ENCODE measurements around the gene PCSK5. TPM values are rescaled to one million over a fixed set of nuclear protein-coding genes. Genes with fewer than 3 reads are reported as not detected.
"Not testable (repeated sequence)": the region's sequence is repeated elsewhere in the genome, so short reads cannot be mapped to it uniquely, and the experiment has no call there.

The PCSK5 gene
- total RNA-seq, 1 donor from 2014 or later, result 6.2 TPM

DNA sequence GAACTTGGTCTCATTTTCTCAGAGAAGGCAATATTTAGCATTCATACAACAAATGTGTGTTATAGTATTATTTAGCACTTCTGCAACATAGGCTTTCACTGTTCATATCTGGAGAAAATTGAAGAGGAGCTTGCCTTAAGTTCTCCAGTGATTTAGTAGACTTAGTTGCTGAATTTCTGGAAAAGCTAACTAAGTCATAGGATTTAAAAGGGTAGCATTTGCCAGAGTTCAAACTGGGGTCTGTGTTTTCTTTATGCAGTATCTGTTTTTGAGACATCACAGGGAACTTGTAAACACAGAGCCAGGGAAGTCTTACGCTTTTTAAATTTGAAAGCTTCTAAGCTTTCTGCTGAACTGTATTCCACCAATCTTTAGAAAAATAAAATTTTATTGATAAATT, 8.7 kb upstream of the PCSK5 start:
- intact Hi-C loops (cut with DNase I), result no loop called here
- DNase-seq (ENCODE audit: low spot score), result no peak

GRCh38 chr9:75885652-75886051, 4.8 kb upstream of the PCSK5 start:
- intact Hi-C loops (cut with DNase I), result no loop called here
- DNase-seq (ENCODE audit: low spot score), result no peak

GRCh38 chr9:75889577-75889976, 896 bp upstream of the PCSK5 start:
- DNase-seq (ENCODE audit: low spot score), result no peak
- intact Hi-C loops (cut with DNase I), result no loop called here

DNA sequence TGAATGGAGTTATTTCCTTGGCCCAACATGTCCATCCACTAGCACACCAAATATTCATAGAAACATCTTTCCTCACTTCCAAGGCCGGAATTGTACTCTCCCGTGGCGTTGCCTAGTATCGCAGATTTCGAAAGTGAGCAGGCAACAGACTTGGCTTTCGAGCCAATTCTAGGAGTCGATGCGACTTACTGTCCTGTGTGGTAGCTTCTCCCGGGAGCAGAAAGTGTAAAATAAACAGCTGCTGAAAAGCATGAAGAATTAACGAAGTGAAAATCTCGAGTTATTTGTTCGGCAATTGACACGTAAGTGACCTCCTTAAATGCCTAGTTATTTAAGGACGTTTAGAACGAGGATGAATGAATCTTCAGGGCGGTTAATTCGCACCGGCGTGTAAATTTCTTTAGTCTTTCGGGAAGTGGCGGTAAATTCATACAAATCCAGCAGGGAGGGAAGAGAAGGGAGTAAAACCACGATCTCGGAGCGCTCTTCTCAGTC, 449 bp upstream of the PCSK5 start:
- intact Hi-C loops (cut with DNase I), result loop anchor here (10.0 kb wide), 1 partner anchor 415 kb away; no protein-coding TSS in a partner anchor
- no peak for DNase-seq (ENCODE audit: low spot score)

DNA sequence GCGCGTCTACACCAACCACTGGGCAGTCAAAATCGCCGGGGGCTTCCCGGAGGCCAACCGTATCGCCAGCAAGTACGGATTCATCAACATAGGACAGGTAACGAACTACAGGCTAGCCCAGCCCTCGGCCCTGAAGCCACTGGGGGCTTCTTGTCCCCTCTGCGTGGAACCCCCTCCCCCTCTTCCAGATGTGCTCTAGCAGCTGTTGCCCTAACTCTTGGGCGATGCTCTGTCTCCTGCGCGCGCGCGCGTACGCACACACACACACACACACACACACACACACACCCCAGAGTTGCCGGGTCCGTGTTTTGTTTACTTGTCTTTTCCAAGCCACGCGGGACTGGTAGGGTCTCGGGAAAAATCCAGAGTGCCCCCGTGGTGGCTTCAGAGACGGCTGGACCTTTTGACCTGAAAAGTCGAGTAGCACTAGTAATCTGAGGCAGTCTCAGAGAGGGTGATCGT, 836 bp downstream of the PCSK5 start:
- DNase-seq (ENCODE audit: low spot score), result no peak
- intact Hi-C loops (cut with DNase I), result loop anchor here (10.0 kb wide), 1 partner anchor 413 kb away; no protein-coding TSS in a partner anchor

- intact Hi-C loops (cut with DNase I), result loop anchor here (10.0 kb wide), 1 partner anchor 413 kb away; no protein-coding TSS in a partner anchor
- no peak for DNase-seq (ENCODE audit: low spot score)
Measured at GRCh38 chr9:75891771-75892215, 1.3 kb downstream of the PCSK5 start.

DNA sequence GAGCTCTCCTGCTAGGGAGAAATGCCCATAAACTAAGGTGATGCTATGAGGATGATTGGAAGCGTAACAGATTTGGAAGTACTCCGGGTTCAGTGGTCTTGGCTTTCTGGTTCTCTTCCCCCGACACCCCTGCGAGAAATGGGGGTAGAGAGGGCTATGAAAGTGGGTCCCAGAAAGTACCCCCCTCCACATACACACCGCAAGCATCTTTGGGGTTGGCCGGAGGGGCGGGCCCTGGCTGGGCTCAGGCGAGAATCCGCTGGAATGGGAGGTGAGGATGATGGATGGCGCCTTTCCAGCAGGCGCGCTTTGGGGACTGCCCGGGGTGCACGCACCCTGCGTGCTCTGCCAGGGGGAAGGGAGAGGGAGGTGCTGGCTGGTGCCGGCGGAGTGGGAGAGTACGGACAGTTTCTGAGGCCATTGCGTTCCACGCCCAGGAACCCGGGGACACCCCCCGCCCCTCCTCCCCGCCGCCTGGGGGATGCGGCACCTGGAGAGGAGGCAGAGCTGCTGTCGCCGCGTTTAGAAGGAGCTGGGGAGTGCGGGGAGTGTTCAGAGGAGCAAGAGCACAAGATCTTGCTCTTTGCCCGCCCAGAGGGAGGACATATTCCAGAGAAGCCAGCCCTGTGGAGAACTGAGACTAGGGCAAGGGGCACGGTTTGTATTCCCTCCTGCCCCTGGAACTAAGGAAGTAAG, 1.9 kb downstream of the PCSK5 start:
- intact Hi-C loops (cut with DNase I), result loop anchor here (10.0 kb wide), 1 partner anchor 412 kb away; no protein-coding TSS in a partner anchor
- DNase-seq (ENCODE audit: low spot score), result no peak

- intact Hi-C loops (cut with DNase I), result loop anchor here (10.0 kb wide), 1 partner anchor 412 kb away; no protein-coding TSS in a partner anchor
Measured at GRCh38 chr9:75893106-75893505, 2.6 kb downstream of the PCSK5 start.

DNA sequence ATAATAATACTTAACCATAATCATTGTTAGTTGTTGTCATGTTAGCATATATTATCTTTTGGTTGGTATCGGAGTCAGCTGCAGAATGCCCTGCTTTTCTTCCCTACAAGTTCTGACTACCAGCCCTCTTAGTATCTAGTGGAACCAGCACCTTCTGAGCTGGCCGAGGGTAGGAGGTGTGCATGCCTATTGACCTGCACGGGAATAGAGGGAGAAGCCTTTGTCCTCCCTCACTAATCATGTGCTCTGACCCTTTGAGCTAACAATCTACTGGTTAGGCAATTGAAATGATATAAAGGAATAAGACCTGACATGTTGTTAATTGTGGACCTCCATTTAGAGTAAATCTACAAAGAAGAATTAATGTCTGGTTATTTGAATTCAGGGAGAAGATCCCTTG, 4.1 kb downstream of the PCSK5 start:
- no peak for DNase-seq (ENCODE audit: low spot score)
- intact Hi-C loops (cut with DNase I), result loop anchor here (10.0 kb wide), 1 partner anchor 410 kb away; no protein-coding TSS in a partner anchor

More at GRCh38 chr9:75893106-75893505, 2.6 kb downstream of the PCSK5 start:
- DNase-seq (ENCODE audit: low spot score), result no peak

- intact Hi-C loops (cut with DNase I), result loop anchor here (10.0 kb wide), 1 partner anchor 410 kb away; no protein-coding TSS in a partner anchor
Measured at GRCh38 chr9:75895112-75895511, 4.6 kb downstream of the PCSK5 start.

DNA sequence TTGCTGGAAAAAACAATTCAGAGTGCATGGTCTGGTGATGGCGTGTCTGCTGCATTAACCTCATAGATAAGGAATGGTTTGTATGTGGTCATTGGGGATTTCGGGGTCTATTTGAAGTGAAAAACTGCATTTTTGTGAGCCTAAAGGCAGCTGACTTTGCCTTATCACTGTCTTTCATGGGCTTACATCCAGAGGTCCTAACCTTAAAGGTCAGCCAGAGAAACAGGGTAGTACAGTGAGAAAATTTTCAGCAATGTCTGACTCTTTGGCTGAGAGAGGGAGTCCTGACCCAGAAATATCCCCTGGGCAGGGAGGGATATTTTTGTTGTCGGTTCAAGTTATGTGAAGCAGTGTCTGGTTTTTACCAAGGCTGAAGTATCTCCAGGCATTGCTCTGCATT, 5.7 kb downstream of the PCSK5 start:
- no peak for DNase-seq (ENCODE audit: low spot score)
- intact Hi-C loops (cut with DNase I), result loop anchor here (10.0 kb wide), 1 partner anchor 409 kb away; no protein-coding TSS in a partner anchor

More at GRCh38 chr9:75895112-75895511, 4.6 kb downstream of the PCSK5 start:
- no peak for DNase-seq (ENCODE audit: low spot score)

GRCh38 chr9:75900893-75901524, 10.5 kb downstream of the PCSK5 start:
- intact Hi-C loops (cut with DNase I); DNase-seq (ENCODE audit: low spot score): not testable (repeated sequence)

GRCh38 chr9:75903785-75904360, 13.4 kb downstream of the PCSK5 start:
- DNase-seq (ENCODE audit: low spot score), result no peak
- intact Hi-C loops (cut with DNase I), result no loop called here

DNA sequence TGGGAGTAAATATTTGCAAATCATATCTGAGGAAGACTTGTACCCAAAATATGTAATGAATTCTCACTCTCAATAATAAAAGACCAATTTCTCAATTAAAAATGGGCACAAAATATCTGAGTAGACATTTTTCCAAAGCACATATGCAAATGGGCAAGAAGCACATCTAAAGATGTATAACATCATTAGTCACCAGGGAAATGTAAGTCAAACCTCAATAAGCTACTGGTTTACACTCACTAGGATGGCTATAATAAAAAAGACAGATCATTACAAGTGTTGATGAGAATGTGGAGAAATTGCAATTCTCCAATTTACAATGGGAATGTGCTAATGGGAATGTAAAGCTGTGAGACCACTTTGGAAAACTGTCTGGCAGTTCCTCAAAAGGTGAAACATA, 13.9 kb downstream of the PCSK5 start:
- DNase-seq (ENCODE audit: low spot score), result no peak
- intact Hi-C loops (cut with DNase I), result no loop called here

DNA sequence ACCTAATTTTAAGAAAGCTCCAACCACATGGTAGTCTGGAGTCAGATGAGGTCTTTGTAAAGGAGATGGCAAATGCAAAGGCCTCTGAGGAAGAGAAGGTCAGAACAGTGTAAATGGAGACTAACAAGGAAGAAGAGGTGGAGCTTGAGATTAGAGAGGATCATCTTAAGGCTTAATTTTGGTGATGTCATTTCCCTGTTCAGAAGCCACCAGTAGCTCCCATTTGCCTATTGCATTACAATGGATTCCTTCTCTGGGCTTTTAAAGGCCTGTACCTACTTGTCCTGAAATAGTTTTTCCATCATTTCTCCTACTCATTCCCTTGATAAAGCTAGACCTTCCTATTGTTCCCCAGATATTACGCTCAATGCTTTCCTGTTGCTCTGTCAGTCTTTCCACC, 16.1 kb downstream of the PCSK5 start:
- DNase-seq (ENCODE audit: low spot score), result no peak
- intact Hi-C loops (cut with DNase I), result no loop called here

- intact Hi-C loops (cut with DNase I), result no loop called here
Measured at GRCh38 chr9:75907329-75907728, 16.9 kb downstream of the PCSK5 start.

GRCh38 chr9:75907923-75908322, 17.4 kb downstream of the PCSK5 start:
- DNase-seq (ENCODE audit: low spot score), result no peak
- intact Hi-C loops (cut with DNase I), result no loop called here

More at GRCh38 chr9:75907329-75907728, 16.9 kb downstream of the PCSK5 start:
- DNase-seq (ENCODE audit: low spot score), result no peak

DNA sequence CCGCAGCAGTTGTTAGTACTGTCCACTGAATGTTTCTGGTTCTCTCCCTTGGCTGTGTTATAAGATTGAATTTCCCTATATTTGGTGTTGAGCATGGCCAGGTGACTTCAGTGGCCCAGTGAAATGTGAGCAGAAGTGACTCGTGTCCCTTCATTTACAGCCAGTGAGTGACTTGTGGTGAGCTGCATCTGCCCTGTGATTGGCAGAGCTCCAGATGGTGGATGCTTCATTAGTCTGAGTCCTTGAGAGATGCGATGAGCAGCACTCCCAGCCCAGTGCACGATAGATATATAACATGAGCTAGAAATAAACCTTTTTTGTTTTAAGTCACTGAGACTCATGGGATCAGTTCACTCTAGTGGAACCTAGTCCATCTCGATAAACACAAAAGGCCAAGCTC, 19.3 kb downstream of the PCSK5 start:
- DNase-seq (ENCODE audit: low spot score), result no peak
- intact Hi-C loops (cut with DNase I), result no loop called here

DNA sequence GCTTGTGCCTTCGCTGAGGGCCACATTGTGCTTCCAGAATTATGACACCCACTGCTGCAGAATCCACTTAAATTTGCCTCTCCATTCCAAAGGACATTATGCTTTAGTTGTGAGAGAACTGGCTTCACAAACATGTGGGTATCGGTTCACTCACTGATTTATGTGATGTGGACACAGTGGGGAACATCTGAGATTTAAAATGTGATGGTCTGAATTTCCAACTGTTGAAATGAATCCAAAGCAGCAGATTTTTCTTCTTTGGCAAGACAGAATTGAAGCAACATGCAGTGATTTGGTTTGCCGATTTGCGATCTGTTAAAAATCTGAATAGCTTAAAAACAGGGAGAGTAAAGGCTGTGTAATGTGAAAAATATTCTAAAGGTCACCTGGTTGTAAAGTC, 20.3 kb downstream of the PCSK5 start:
- no peak for DNase-seq (ENCODE audit: low spot score)
- intact Hi-C loops (cut with DNase I), result no loop called here

GRCh38 chr9:75911390-75911789, 20.9 kb downstream of the PCSK5 start:
- intact Hi-C loops (cut with DNase I), result no loop called here
- no peak for DNase-seq (ENCODE audit: low spot score)
